GM12878 (cell line): ENCODE data around the gene USP46. TPM values are rescaled to one million over a fixed set of nuclear protein-coding genes. Genes with fewer than 3 reads are reported as not detected.

ENCODE experiments used
- ATAC-seq: fragments of 200-7000 bp; cut with Tn5 transposase; 3 replicates; pipeline ENCODE4 v1.9.1; 2020; ENCODE audit warnings: mild to moderate bottlenecking, moderate library complexity
- BruUV-seq: library from RNA; stranded (reverse); fragments of 400-500 nt; replicated peaks from 2 replicates; lab custom pipeline; 2021; lab: Mats Ljungman, UMichigan
- CTCF ChIA-PET: fragments of 300-600 bp; sonication (Branson Sonifier 250); formaldehyde crosslinking; extraction: SDS; loops from one replicate; lab custom pipeline; 2021; ENCODE audit warnings: inconsistent platforms; lab: Yijun Ruan, JAX
- POLR2A ChIA-PET: fragments of 350-600 bp; formaldehyde crosslinking; extraction: SDS; loops from one replicate; lab custom pipeline; 2021; ENCODE audit warnings: inconsistent platforms; lab: Charles Lee
- RAD21 ChIA-PET: fragments of 300-600 bp; sonication (Branson Sonifier 250); formaldehyde crosslinking; loops from one replicate; lab custom pipeline; 2023; ENCODE audit warnings: antibody characterized with exemption; ENCODE audit not compliant: unreplicated experiment; lab: Charles Lee
- SMC1A ChIA-PET: fragments of 300-600 bp; sonication (Branson Sonifier 250); formaldehyde crosslinking; loops from one replicate; lab custom pipeline; 2023; ENCODE audit not compliant: unreplicated experiment, uncharacterized antibody; lab: Charles Lee
- DNase-seq: peaks from one replicate; pipeline ENCODE4 v3.0.0-alpha.2; 2011; ENCODE audit warnings: low read depth, low spot score
- FAIRE-seq: peaks from 3 replicates; lab custom pipeline; 2011; peaks lifted over from hg19 to GRCh38; lab: Jason Lieb, UNC
- H2AFZ ChIP-seq: 2 replicates; pipeline ENCODE4 v1.6.0; 2011; ENCODE audit warnings: low read depth, low read length, control low read depth; ENCODE audit not compliant: control insufficient read depth
- H3K27ac ChIP-seq: 2 replicates; pipeline ENCODE4 v1.5.1; 2011; ENCODE audit warnings: control low read depth; ENCODE audit not compliant: control insufficient read depth, insufficient read depth
- H3K27me3 ChIP-seq, 2 experiments: replicated peaks in 1 of 2; 2 replicates each; pipeline versions ENCODE4 v1.6.0 to v1.6.1; 2011; ENCODE audit warnings: low read length in 1 of 2; ENCODE audit not compliant: control insufficient read depth in 2 of 2, insufficient read depth in 2 of 2
- H3K36me3 ChIP-seq, 2 experiments: 2 replicates each; pipeline ENCODE4 v1.5.1; 2011; ENCODE audit warnings: low read length in 1 of 2; ENCODE audit not compliant: control insufficient read depth in 2 of 2, insufficient read depth in 2 of 2
- H3K4me1 ChIP-seq: 2 replicates; pipeline ENCODE4 v1.6.1; 2011; ENCODE audit warnings: mild to moderate bottlenecking, low read length, moderate library complexity, mixed read lengths; ENCODE audit not compliant: control insufficient read depth, insufficient read depth
- H3K4me2 ChIP-seq: 2 replicates; pipeline ENCODE4 v1.6.0; 2011; ENCODE audit warnings: control low read depth; ENCODE audit not compliant: control insufficient read depth, insufficient read depth
- H3K4me3 ChIP-seq: fragments of 200-600 bp; sonication (generic); 2 replicates; pipeline ENCODE4 v1.5.1; 2016
- H3K79me2 ChIP-seq: 2 replicates; pipeline ENCODE4 v1.6.0; 2011; ENCODE audit warnings: low read length; ENCODE audit not compliant: control insufficient read depth, insufficient read depth
- H3K9ac ChIP-seq: 2 replicates; pipeline ENCODE4 v1.8.0; 2011; ENCODE audit warnings: low read length, control low read depth, mixed read lengths; ENCODE audit not compliant: control insufficient read depth, insufficient read depth
- H3K9me3 ChIP-seq: replicated peaks from 3 replicates; pipeline ENCODE4 v1.5.1; 2011; ENCODE audit warnings: mild to moderate bottlenecking, low read length; ENCODE audit not compliant: control insufficient read depth, insufficient read depth
- H4K20me1 ChIP-seq: 2 replicates; pipeline ENCODE4 v1.6.0; 2011; ENCODE audit not compliant: control insufficient read depth, insufficient read depth
- MYC ChIP-seq: IDR thresholded peaks from 2 replicates; pipeline ENCODE4 v1.6.1; 2011; ENCODE audit warnings: mild to moderate bottlenecking, low read length, moderate library complexity, inconsistent platforms; ENCODE audit not compliant: insufficient read depth, insufficient replicate concordance, insufficient read length, severe bottlenecking
- NFIC ChIP-seq: IDR thresholded peaks from 2 replicates; pipeline ENCODE4 v1.6.1; 2012; ENCODE audit warnings: low read depth, mild to moderate bottlenecking, inconsistent platforms, low read length, moderate library complexity
- NR2C1 ChIP-seq: fragments of 450-650 bp; IDR thresholded peaks from 2 replicates; pipeline ENCODE4 v1.6.1; 2017; ENCODE audit warnings: antibody characterized with exemption, mild to moderate bottlenecking, moderate library complexity
- POLR2A ChIP-seq: IDR thresholded peaks from 2 replicates; pipeline ENCODE4 v1.6.1; 2011; ENCODE audit warnings: low read depth, mild to moderate bottlenecking, low read length
- RAD51 ChIP-seq: fragments of 450-650 bp; IDR thresholded peaks from 2 replicates; pipeline ENCODE4 v1.6.1; 2016; ENCODE audit warnings: moderate library complexity, mild to moderate bottlenecking, inconsistent platforms
- RCOR1 ChIP-seq: conservative IDR thresholded peaks from 2 replicates; pipeline ENCODE4 v1.6.1; 2012; ENCODE audit warnings: low read depth, low read length, improper control_type of control experiment
- SMARCA5 ChIP-seq: fragments of 450-650 bp; IDR thresholded peaks from 2 replicates; pipeline ENCODE4 v1.6.1; 2017; ENCODE audit warnings: mild to moderate bottlenecking
- SMC3 ChIP-seq: IDR thresholded peaks from 2 replicates; pipeline ENCODE4 v1.6.1; 2011; ENCODE audit warnings: low read length, improper control_type of control experiment, borderline replicate concordance
- TCF7 ChIP-seq: IDR thresholded peaks from 2 replicates; pipeline ENCODE4 v1.6.1; 2014; ENCODE audit warnings: antibody characterized with exemption, borderline replicate concordance
- ZNF217 ChIP-seq: fragments of 450-650 bp; IDR thresholded peaks from 2 replicates; pipeline ENCODE4 v1.6.1; 2017; ENCODE audit warnings: antibody characterized with exemption, mild to moderate bottlenecking
- ZNF622 ChIP-seq: fragments of 450-650 bp; IDR thresholded peaks from 2 replicates; pipeline ENCODE4 v1.6.1; 2017; ENCODE audit warnings: mild to moderate bottlenecking, inconsistent platforms
- in situ Hi-C: fragments of 300-500 bp; cut with MboI; formaldehyde crosslinking; loops from 9 replicates; pipeline ENCODE4 v1.14.3; 2018; ENCODE audit warnings: mixed read lengths
- intact Hi-C: fragments of 100-400 bp; cut with micrococcal nuclease; formaldehyde crosslinking; loops from one replicate; pipeline ENCODE4 v1.14.2; 2022; ENCODE audit not compliant: unreplicated experiment
- polyA plus RNA-seq, 11 experiments: library from polyadenylated mRNA; depleted of rRNA in 4 of 11; unstranded in 6 of 11; stranded (reverse) in 5 of 11; fragments of >200 nt; fragmentation: Nextera tagmentation in 4 of 11; fragmentation: Illumina TruSeq in 1 of 11; extraction: Ambion mirVana in 4 of 11; extraction: Trizol in 1 of 11; gene quantifications; 1 replicate in 1 of 11; 2 replicates in 10 of 11; pipeline versions ENCODE4 v1.2.1 to v1.2.3, GENCODE V29; 2011 to 2016; ENCODE audit warnings: inconsistent platforms in 2 of 11, missing spikeins in 2 of 11, low read depth in 1 of 11
- total RNA-seq, 4 experiments: library from RNA; depleted of rRNA in 3 of 4; stranded (reverse); fragments of >200 nt in 3 of 4; fragmentation: Illumina TruSeq in 1 of 4; extraction: Trizol in 1 of 4; gene quantifications; 2 replicates each; pipeline versions ENCODE4 v1.2.1 to v1.2.3, GENCODE V29; 2013 to 2021
- TF ChIP-seq, protein P1 (sequence below), 3 experiments: IDR thresholded peaks in 2 of 3; conservative IDR thresholded peaks in 1 of 3; 2 replicates each; pipeline ENCODE4 v1.5.1; 2011; ENCODE audit warnings: low read depth in 3 of 3, low read length in 3 of 3, mild to moderate bottlenecking in 3 of 3, control low read depth in 2 of 3, moderate library complexity in 2 of 3, inconsistent platforms in 1 of 3, mixed read lengths in 1 of 3; ENCODE audit not compliant: control insufficient read depth in 2 of 3, insufficient read depth in 1 of 3; ENCODE audit errors: extremely low read depth in 1 of 3

Gene USP46
- total and polyA plus RNA-seq, 10 of the 15 experiments (the other 5 are each of a cell fraction or from before 2014, with no cell fraction given), result 5.3 to 20.1 (median 12.0) TPM

- no peak for TF ChIP-seq NR2C1
- no peak for TF ChIP-seq ZNF217
- TF ChIP-seq, protein P1, sequence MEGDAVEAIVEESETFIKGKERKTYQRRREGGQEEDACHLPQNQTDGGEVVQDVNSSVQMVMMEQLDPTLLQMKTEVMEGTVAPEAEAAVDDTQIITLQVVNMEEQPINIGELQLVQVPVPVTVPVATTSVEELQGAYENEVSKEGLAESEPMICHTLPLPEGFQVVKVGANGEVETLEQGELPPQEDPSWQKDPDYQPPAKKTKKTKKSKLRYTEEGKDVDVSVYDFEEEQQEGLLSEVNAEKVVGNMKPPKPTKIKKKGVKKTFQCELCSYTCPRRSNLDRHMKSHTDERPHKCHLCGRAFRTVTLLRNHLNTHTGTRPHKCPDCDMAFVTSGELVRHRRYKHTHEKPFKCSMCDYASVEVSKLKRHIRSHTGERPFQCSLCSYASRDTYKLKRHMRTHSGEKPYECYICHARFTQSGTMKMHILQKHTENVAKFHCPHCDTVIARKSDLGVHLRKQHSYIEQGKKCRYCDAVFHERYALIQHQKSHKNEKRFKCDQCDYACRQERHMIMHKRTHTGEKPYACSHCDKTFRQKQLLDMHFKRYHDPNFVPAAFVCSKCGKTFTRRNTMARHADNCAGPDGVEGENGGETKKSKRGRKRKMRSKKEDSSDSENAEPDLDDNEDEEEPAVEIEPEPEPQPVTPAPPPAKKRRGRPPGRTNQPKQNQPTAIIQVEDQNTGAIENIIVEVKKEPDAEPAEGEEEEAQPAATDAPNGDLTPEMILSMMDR (IDR thresholded peaks at IDR 0.05 in 2 of 3, conservative IDR thresholded peaks at IDR 0.05 in 1 of 3; ENCODE audit: control insufficient read depth in 2 of 3, extremely low read depth in 1 of 3, insufficient read depth in 1 of 3, low read depth in 3 of 3, low read length in 3 of 3), result no peak
- TF ChIP-seq MYC, result no peak
- no peak for TF ChIP-seq TCF7
- TF ChIP-seq RCOR1, result no peak
- TF ChIP-seq ZNF622, result no peak
- no peak for TF ChIP-seq RAD51
Measured at GRCh38 chr4:52657292-52657617, 1.8 kb downstream of the USP46 start (continued).

- Histone ChIP-seq H3K4me3 (no peak overlapping the region), H3K4me2 (0 out of 2 replicates have a peak overlapping the region, but pooled peaks have one; percentile 44), H4K20me1 (no peaks in the 10 kb centered on the region), H3K27me3 (no peaks in the 10 kb centered on the region)
- ChIA-PET SMC1A (interaction anchor here (0.8 to 1.4 kb wide), 3 partner anchors 12 to 329 kb away, joined by 3 to 5 read pairs (median 3); no protein-coding TSS in a partner anchor), RAD21 (no interaction called here)
- TF ChIP-seq NFIC (no peak), SMARCA5 (no peak), TCF7 (no peak), POLR2A (no peak), SMC3 (no peak)
- TF ChIP-seq, protein P1 (IDR thresholded peaks at IDR 0.05 in 2 of 3, conservative IDR thresholded peaks at IDR 0.05 in 1 of 3; ENCODE audit: control insufficient read depth in 2 of 3, extremely low read depth in 1 of 3, insufficient read depth in 1 of 3, low read depth in 3 of 3, low read length in 3 of 3), result no peak
- TF ChIP-seq, all 136 proteins: peak for 0
- Histone ChIP-seq H3K9ac (no peak overlapping the region), H3K27ac (no peak overlapping the region), H3K79me2 (peaks cover 25% of the 10 kb centered on the region), H2AFZ (no peak overlapping the region), H3K36me3 (no peaks in the 10 kb centered on the region), H3K9me3 (no peaks in the 10 kb centered on the region; the same call in 2 of the 3 replicates), H3K4me1 (peaks cover 3% of the 10 kb centered on the region; the same call in 1 of the 2 replicates)
- ChIA-PET CTCF (interaction anchor here (0.6 to 1.5 kb wide), 3 partner anchors 9 to 811 kb away, joined by 3 to 5 read pairs (median 3); no protein-coding TSS in a partner anchor), POLR2A (interaction anchor here (0.9 kb wide), 2 partner anchors 13 to 66 kb away, joined by 4 to 5 read pairs; no protein-coding TSS in a partner anchor)
- no peak for ATAC-seq
- DNase-seq, result no peak
- in situ Hi-C loops, result no loop called here
- no peak for FAIRE-seq
- no TSS peak for BruUV-seq
- intact Hi-C loops, result loop anchor here (5.0 kb wide), 1 partner anchor 57 kb away; no protein-coding TSS in a partner anchor
Measured at GRCh38 chr4:52655506-52655905, 3.6 kb downstream of the USP46 start.
